Activated T-cell treated with anti-CD3 and anti-CD28 coated beads, Interleukin-2, amount 50 U/mL, for 72 hours (primary cell): Measurements from ENCODE around the gene CLIC1. TPM values are rescaled to one million over a fixed set of nuclear protein-coding genes. Genes with fewer than 3 reads are reported as not detected.

ENCODE experiments used
- ATAC-seq, 2 donors: fragments of 150-1000 bp; cut with Tn5 transposase; replicated peaks in 1 of 2; 2 replicates each; pipeline ENCODE4 v1.10.0; 2021; ENCODE audit warnings: moderate library complexity in 2 of 2, mild to moderate bottlenecking in 1 of 2
- DNase-seq, 2 donors: peaks; one replicate each; pipeline ENCODE4 v3.0.0; 2021 to 2022; ENCODE audit warnings: mixed read lengths in 1 of 2
- H3K27ac Mint-ChIP-seq: one replicate; pipeline ENCODE4 v1.8.0; 2022; ENCODE audit warnings: mild to moderate bottlenecking, moderate library complexity, mixed read lengths
- H3K27me3 Mint-ChIP-seq: one replicate; pipeline ENCODE4 v1.8.0; 2022; ENCODE audit warnings: low read depth, mixed read lengths
- H3K36me3 Mint-ChIP-seq, 2 donors: one replicate each; pipeline ENCODE4 v1.8.0; 2022; ENCODE audit warnings: mixed read lengths in 2 of 2, mild to moderate bottlenecking in 1 of 2; ENCODE audit not compliant: insufficient read depth in 2 of 2
- H3K4me1 Mint-ChIP-seq: one replicate; pipeline ENCODE4 v1.8.0; 2022; ENCODE audit warnings: low read depth, mixed read lengths
- H3K4me3 Mint-ChIP-seq, 2 donors: one replicate each; pipeline ENCODE4 v1.8.0; 2022; ENCODE audit warnings: mild to moderate bottlenecking in 2 of 2, mixed read lengths in 2 of 2, moderate library complexity in 2 of 2
- H3K9me3 Mint-ChIP-seq, 2 donors: one replicate each; pipeline ENCODE4 v1.8.0; 2022; ENCODE audit warnings: mixed read lengths in 2 of 2
- total RNA-seq, 2 donors: library from RNA; stranded (reverse); gene quantifications; one replicate each; pipeline ENCODE4 v1.2.3, GENCODE V29; 2022

CLIC1 gene
- total RNA-seq, 2 donors from 2014 or later, result 253 to 318 TPM

- peaks cover 0 to 8% of the 10 kb centered on the region in 2 donors for H3K36me3 Mint-ChIP-seq
- peak overlapping the region; percentile 29 for H3K27ac Mint-ChIP-seq
- no peak overlapping the region for H3K4me3 Mint-ChIP-seq
- DNase-seq (peak in 1 of 2 donors; percentile 18), ATAC-seq (no peak)
- H3K4me1 Mint-ChIP-seq, result peaks cover 10% of the 10 kb centered on the region
- no peaks in the 10 kb centered on the region for H3K27me3 Mint-ChIP-seq
- no peaks in the 10 kb centered on the region for H3K9me3 Mint-ChIP-seq
Measured at GRCh38 chr6:31689249-31690110, 46.9 kb downstream of the CLIC1 start.

GRCh38 chr6:31687860-31688693 lies 48.3 kb downstream of the CLIC1 start:
- no peak for DNase-seq
- Mint-ChIP-seq H3K4me1 (peaks cover 10% of the 10 kb centered on the region), H3K27ac (no peak overlapping the region), H3K9me3 (no peaks in the 10 kb centered on the region), H3K4me3 (no peak overlapping the region), H3K27me3 (no peaks in the 10 kb centered on the region), H3K36me3 (peaks cover 0 to 10% of the 10 kb centered on the region in 2 donors)
- ATAC-seq, result no peak

- Mint-ChIP-seq H3K4me1 (peaks cover 10% of the 10 kb centered on the region), H3K27ac (no peak overlapping the region), H3K36me3 (peaks cover 0 to 10% of the 10 kb centered on the region in 2 donors), H3K27me3 (no peaks in the 10 kb centered on the region), H3K4me3 (no peak overlapping the region), H3K9me3 (no peaks in the 10 kb centered on the region)
- DNase-seq, result no peak
- ATAC-seq, result no peak
Measured at GRCh38 chr6:31687321-31687720, 49.0 kb downstream of the CLIC1 start.

- H3K9me3 Mint-ChIP-seq, result no peaks in the 10 kb centered on the region
- H3K36me3 Mint-ChIP-seq, result peaks cover 0 to 10% of the 10 kb centered on the region in 2 donors
- ATAC-seq (no peak), DNase-seq (no peak)
- no peak overlapping the region for H3K4me3 Mint-ChIP-seq
- H3K4me1 Mint-ChIP-seq, result peaks cover 18% of the 10 kb centered on the region
- peak overlapping the region; percentile 6 for H3K27ac Mint-ChIP-seq
- no peaks in the 10 kb centered on the region for H3K27me3 Mint-ChIP-seq
Measured at GRCh38 chr6:31686483-31686882, 49.8 kb downstream of the CLIC1 start.

GRCh38 chr6:31683591-31683990 lies 52.7 kb downstream of the CLIC1 start:
- Mint-ChIP-seq H3K4me1 (peaks cover 23% of the 10 kb centered on the region), H3K36me3 (peaks cover 0 to 8% of the 10 kb centered on the region in 2 donors), H3K27me3 (no peaks in the 10 kb centered on the region), H3K4me3 (no peak overlapping the region), H3K9me3 (no peaks in the 10 kb centered on the region), H3K27ac (no peak overlapping the region)
- ATAC-seq, result no peak
- no peak for DNase-seq

GRCh38 chr6:31681135-31681671 lies 55.1 kb downstream of the CLIC1 start:
- H3K4me1 Mint-ChIP-seq, result peaks cover 23% of the 10 kb centered on the region
- no peaks in the 10 kb centered on the region for H3K27me3 Mint-ChIP-seq

More at GRCh38 chr6:31681135-31681671, 55.1 kb downstream of the CLIC1 start:
- H3K36me3 Mint-ChIP-seq, result peaks cover 0 to 6% of the 10 kb centered on the region in 2 donors
- no peak overlapping the region for H3K27ac Mint-ChIP-seq
- peak overlapping the region; percentile 83 to 91 for H3K4me3 Mint-ChIP-seq
- DNase-seq, result peak; percentile 59 to 65
- H3K9me3 Mint-ChIP-seq, result no peaks in the 10 kb centered on the region
- peak; percentile 73 to 74 for ATAC-seq

Other genes starting within 250 kb of the CLIC1 start
- 10 to 100 TPM; 18.7 to 22.3 TPM for gene MICB, start 238.4 kb downstream of the CLIC1 start, total RNA-seq
- gene MCCD1, start 207.6 kb downstream of the CLIC1 start, total RNA-seq, result not detected
- 100 to 1,000 TPM; 567 to 644 TPM for gene DDX39B, start 194.5 kb downstream of the CLIC1 start, total RNA-seq
- 1 to 10 TPM; 4.1 to 5.6 TPM for gene ATP6V1G2, start 189.9 kb downstream of the CLIC1 start, total RNA-seq
- gene NFKBIL1, start 188.9 kb downstream of the CLIC1 start, total RNA-seq, result 10 to 100 TPM; 28.0 to 36.6 TPM
- 100 to 1,000 TPM in 1 of 2 donors, 10 to 100 TPM in 1; 77.2 to 110 TPM for gene LTA, start 164.2 kb downstream of the CLIC1 start, total RNA-seq
- 10 to 100 TPM; 30.7 to 57.8 TPM for gene TNF, start 161.0 kb downstream of the CLIC1 start, total RNA-seq
- gene LTB, start 154.1 kb downstream of the CLIC1 start, total RNA-seq, result 10 to 100 TPM; 43.4 to 61.8 TPM
- gene LST1, start 150.3 kb downstream of the CLIC1 start, total RNA-seq, result 10 to 100 TPM; 24.6 to 27.0 TPM
- 10 to 100 TPM; 15.0 to 24.7 TPM for gene NCR3, start 143.5 kb downstream of the CLIC1 start, total RNA-seq
- 10 to 100 TPM; 68.7 to 98.1 TPM for gene AIF1, start 121.3 kb downstream of the CLIC1 start, total RNA-seq
- gene PRRC2A, start 115.8 kb downstream of the CLIC1 start, total RNA-seq, result 100 to 1,000 TPM; 260 to 285 TPM
- 100 to 1,000 TPM; 265 to 272 TPM for gene BAG6, start 83.9 kb downstream of the CLIC1 start, total RNA-seq
- 1 to 10 TPM; 5.0 to 6.0 TPM for gene APOM, start 80.6 kb downstream of the CLIC1 start, total RNA-seq
- 10 to 100 TPM; 21.1 to 22.5 TPM for gene C6orf47, start 75.8 kb downstream of the CLIC1 start, total RNA-seq
- 10 to 100 TPM; 30.3 to 37.7 TPM for gene GPANK1, start 71.5 kb downstream of the CLIC1 start, total RNA-seq
- 100 to 1,000 TPM; 208 to 209 TPM for gene CSNK2B, start 70.5 kb downstream of the CLIC1 start, total RNA-seq
- 10 to 100 TPM; 21.3 to 26.9 TPM for gene LY6G5B, start 66.6 kb downstream of the CLIC1 start, total RNA-seq
- gene LY6G5C, start 55.5 kb downstream of the CLIC1 start, total RNA-seq, result 1 to 10 TPM; 2.3 to 6.9 TPM
- 10 to 100 TPM; 48.9 TPM for gene ABHD16A, start 33.2 kb downstream of the CLIC1 start, total RNA-seq
- not detected for gene LY6G6F, start 29.7 kb downstream of the CLIC1 start, total RNA-seq
- gene LY6G6D, start 21.2 kb downstream of the CLIC1 start, total RNA-seq, result not detected
- gene LY6G6C, start 14.8 kb downstream of the CLIC1 start, total RNA-seq, result under 1 TPM; 0.25 to 0.67 TPM
- under 1 TPM in 1 of 2 donors, not detected in 1; 0.10 TPM for gene MPIG6B, start 13.2 kb downstream of the CLIC1 start, total RNA-seq
- gene DDAH2, start 7.2 kb downstream of the CLIC1 start, total RNA-seq, result 10 to 100 TPM; 19.0 to 19.6 TPM
- 10 to 100 TPM; 84.9 to 98.4 TPM for gene MSH5, start 3.5 kb upstream of the CLIC1 start, total RNA-seq
- gene SAPCD1, start 26.1 kb upstream of the CLIC1 start, total RNA-seq, result 10 to 100 TPM; 15.7 to 18.0 TPM
- gene VWA7, start 40.8 kb upstream of the CLIC1 start, total RNA-seq, result 1 to 10 TPM; 3.3 to 3.4 TPM
- gene VARS1, start 59.2 kb upstream of the CLIC1 start, total RNA-seq, result 100 to 1,000 TPM in 1 of 2 donors, 10 to 100 TPM in 1; 91.3 to 101 TPM
- gene LSM2, start 70.4 kb upstream of the CLIC1 start, total RNA-seq, result 100 to 1,000 TPM; 122 to 123 TPM
- 1 to 10 TPM; 2.9 to 3.1 TPM for gene HSPA1L, start 78.8 kb upstream of the CLIC1 start, total RNA-seq
- gene HSPA1A, start 79.0 kb upstream of the CLIC1 start, total RNA-seq, result 10 to 100 TPM; 16.5 to 37.6 TPM
- 10 to 100 TPM; 31.6 to 44.9 TPM for gene HSPA1B, start 91.2 kb upstream of the CLIC1 start, total RNA-seq
- gene NEU1, start 126.3 kb upstream of the CLIC1 start, total RNA-seq, result 10 to 100 TPM; 24.0 to 27.1 TPM
- under 1 TPM; 0.22 to 0.23 TPM for gene SLC44A4, start 142.5 kb upstream of the CLIC1 start, total RNA-seq
- gene EHMT2, start 161.2 kb upstream of the CLIC1 start, total RNA-seq, result 10 to 100 TPM; 49.2 to 64.7 TPM
- gene ZBTB12, start 165.6 kb upstream of the CLIC1 start, total RNA-seq, result 1 to 10 TPM in 1 of 2 donors, under 1 TPM in 1; 0.88 to 1.9 TPM
- 1 to 10 TPM; 3.4 to 5.1 TPM for gene C2, start 191.2 kb upstream of the CLIC1 start, total RNA-seq
- gene CFB, start 209.6 kb upstream of the CLIC1 start, total RNA-seq, result 1 to 10 TPM; 1.1 to 3.5 TPM
- gene NELFE, start 222.4 kb upstream of the CLIC1 start, total RNA-seq, result 10 to 100 TPM; 65.0 to 71.5 TPM
- 10 to 100 TPM; 75.7 to 79.7 TPM for gene SKIC2, start 222.6 kb upstream of the CLIC1 start, total RNA-seq
- gene DXO, start 235.6 kb upstream of the CLIC1 start, total RNA-seq, result 10 to 100 TPM; 23.3 to 34.7 TPM
- 1 to 10 TPM; 6.9 to 7.6 TPM for gene C4A, start 245.5 kb upstream of the CLIC1 start, total RNA-seq